Stimulated activated CD8-positive, alpha-beta memory T cell treated with anti-CD3 and anti-CD28 coated beads, Interleukin-7, amount 100 ng/mL, for 48 hours (primary cell): ENCODE data around the gene FRMD1.

Experiments
- DNase-seq, 2 donors: peaks; one replicate each; pipeline ENCODE4 v3.0.0-alpha.2; 2020; ENCODE audit warnings: low read depth in 1 of 2; ENCODE audit errors: extremely low read depth in 1 of 2

The FRMD1 gene

DNA sequence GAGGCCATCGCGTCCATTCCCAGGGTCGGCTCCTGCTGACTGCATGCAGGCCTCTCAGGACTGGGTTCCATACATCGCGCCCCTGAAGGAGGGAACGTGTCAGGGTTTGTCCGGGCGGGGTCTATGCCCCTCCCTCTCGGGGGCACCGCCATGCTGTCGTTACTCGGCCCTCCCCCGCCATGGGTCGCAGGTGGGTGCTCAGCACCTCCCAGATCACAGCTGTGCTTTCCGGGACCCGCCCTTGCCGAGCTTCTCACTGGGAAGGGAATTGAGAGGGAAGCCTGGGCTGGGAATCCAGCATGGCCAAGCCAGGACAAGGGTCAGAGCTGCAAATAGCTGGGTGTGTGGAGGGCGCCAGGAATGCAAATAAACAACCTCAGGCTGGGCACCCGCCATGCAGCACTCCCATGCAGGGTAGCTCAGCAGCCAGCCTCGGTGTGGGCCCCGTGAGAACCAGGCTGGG, at the start of gene FRMD1:
FRMD1 (minus strand) TSS at position 270 of the 463 bp plus-strand sequence; CDS start at position 152, 118 bp downstream.
- DNase-seq, result no peak

- no peak for DNase-seq
Observed at GRCh38 chr6:168128006-168128630, 49.1 kb upstream of the FRMD1 start.

- DNase-seq, result no peak
Observed at GRCh38 chr6:168127384-168127868, 48.4 kb upstream of the FRMD1 start.

GRCh38 chr6:168126566-168127383, 47.8 kb upstream of the FRMD1 start:
- no peak for DNase-seq

- no peak for DNase-seq
Observed at GRCh38 chr6:168125429-168126001, 46.5 kb upstream of the FRMD1 start.

- no peak for DNase-seq
Observed at GRCh38 chr6:168124921-168125320, 45.9 kb upstream of the FRMD1 start.

DNA sequence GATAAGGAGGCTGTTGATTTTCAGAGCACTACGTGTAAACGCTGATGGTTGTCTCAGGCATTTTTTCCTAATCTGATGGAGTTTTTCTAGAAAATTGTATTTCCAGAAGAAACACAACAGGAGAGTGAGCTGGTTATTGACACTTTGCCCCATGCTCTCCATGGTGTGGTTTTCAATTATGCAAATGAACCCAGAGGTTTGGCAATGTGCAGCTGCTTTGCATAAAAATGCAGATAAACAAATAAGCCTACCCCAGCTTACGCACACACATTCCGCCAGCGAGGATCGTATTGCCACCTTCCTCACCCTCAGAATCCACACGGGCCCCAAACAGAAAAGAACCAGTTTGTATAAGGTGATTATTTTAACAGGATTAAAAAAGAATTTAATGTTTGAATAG, 45.1 kb upstream of the FRMD1 start:
- no peak for DNase-seq

DNA sequence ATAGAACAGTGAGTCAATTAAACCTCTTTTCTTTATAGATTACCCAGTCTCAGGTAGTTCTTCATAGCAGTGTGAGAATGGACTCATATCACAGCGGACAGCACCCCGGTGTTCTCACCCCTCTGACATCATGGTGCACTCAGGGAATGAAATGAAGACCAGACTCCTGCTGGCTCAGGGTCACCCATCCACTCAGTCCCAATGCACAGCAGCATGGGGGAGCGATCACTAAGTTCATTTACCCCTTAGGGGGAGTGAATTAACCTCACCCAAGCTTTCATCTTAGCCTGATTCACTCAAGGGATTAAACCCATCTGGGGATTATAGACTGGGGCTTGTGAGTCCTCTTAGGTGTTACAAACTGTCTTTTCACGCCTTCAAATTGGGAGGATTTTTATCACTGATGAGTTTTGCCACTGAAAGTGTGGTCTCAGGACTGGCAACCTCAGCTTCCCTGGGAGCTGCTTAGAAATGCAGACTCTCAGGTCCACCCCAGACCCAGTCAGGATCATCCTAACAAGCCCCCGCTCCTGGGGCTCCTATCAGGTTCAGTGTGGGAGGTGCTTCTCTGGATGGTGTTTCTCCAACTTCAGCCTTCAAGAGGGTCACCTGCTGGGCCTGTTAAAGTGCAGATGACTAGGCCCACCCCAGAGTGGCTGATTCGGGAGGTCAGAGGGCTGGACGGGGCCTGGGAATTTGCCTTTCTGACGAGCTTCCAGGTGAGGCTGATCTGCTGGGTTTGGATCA, 44.3 kb upstream of the FRMD1 start:
- no peak for DNase-seq

DNA sequence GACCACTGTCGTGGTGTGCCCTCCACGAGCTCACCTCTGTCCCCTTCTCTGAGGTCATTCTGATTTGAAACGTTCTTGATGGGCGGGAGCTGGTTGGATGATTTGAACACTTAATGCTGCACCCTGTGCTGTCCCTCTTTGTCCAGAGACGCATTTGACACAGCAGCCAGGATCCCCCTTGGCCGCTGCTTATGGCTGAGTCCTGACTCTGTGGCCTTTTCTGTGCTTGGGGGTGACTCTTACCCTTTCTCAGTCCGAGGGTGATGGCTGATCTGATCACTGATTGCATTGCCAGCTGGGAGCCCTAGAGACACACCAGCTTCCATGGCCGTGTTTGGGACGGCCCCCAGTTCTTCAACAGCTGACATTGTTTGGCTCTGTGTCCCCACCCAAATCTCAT, 43.5 kb upstream of the FRMD1 start:
- DNase-seq, result no peak

GRCh38 chr6:168122011-168122410, 43.0 kb upstream of the FRMD1 start:
- DNase-seq, result no peak

DNA sequence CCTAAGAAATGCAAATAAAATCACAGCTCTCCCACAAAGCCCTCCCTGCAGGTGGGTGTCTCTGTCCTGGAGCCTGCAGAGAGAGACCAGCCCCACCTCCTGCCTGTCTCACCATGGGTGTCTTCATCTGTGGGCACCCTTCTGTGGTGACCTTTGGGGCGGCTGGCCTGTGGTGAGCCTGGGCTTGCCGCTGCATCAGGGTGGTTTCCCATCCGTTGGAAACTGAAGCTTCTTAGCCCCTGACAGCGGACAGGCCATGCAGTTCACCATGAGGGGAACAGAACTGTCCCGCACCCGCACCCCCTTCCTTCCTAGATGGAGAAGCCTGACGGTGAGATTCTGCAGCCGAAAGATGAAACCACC, 42.3 kb upstream of the FRMD1 start:
- DNase-seq, result no peak

DNA sequence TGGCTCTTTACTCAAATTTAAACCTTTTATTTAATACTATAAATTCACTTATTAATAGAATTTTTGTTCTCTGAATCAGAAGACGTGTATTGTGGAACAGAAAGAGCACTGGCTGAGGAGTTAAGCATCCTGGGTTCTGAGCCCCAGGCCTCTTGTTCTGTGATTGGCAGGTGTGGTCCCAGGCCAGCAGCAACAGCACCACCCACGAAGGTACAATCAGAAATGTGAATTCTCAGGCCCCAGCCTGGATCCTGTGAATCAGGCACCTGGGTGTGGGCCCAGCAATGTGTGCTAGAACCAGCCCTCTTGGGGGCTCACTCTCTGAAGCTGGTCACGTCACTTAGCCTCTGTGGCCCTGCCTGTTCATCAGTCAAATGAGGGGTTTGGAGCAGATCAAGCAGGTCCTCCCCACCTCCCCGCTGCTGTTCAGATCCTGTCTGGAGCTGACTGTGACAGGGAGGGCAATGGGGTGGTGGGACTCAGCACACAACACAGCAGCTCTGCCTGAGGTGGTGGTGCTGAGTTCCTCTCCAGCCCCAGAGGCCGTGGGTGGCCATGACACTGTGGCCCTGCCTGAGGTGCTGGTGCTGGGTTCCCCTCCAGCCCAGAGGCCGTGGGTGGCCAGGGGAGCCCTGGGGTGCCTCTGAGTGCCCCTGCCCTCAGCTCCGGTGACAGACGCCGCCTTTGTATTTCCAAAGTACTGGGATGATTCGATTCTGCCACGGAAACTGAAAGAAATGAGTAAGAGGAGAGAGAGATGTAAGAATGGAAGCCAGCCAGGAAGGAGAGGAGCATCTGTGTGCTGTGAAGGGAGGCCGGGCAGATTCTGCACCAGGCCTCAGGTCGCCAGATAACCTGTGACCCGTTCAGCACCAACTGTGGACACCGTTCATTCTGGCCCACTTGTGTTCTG, 41.6 kb upstream of the FRMD1 start:
- DNase-seq, result peak in 1 of 2 donors; percentile 15

DNA sequence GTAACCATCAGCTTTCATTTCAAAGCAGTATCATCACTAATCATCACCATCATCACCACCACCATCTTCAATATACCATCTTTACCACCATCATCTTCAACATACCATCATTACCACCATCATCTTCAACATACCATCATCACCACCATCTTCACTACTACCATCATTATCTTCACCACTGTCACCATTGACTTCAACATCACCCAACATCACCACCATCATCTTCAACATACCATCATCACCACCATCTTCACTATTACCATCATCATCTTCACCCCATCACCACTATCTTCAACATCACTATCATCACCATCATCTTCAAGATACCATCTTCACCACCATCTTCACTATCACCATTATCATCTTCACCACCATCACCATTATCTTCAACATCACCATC, 40.5 kb upstream of the FRMD1 start:
- no peak for DNase-seq

DNA sequence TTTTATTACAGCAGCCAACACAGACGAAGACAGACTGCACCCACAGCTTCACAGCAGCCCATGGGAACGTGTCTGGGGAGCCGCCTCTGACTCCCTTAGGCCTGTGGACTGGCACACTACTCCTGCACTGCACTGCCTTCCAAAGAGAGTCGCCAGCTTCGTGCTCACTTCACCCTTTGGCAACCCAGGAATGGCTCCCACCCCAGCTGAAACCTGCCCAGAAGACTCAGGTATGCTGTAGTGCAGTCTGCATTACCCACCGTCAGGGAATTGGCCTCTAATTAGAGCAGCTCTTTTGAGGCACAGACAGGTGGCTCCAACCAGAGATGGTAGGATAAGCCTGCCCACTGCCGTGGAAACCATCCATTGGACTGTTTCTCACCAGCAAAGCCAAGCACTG, 39.9 kb upstream of the FRMD1 start:
- DNase-seq, result no peak

DNA sequence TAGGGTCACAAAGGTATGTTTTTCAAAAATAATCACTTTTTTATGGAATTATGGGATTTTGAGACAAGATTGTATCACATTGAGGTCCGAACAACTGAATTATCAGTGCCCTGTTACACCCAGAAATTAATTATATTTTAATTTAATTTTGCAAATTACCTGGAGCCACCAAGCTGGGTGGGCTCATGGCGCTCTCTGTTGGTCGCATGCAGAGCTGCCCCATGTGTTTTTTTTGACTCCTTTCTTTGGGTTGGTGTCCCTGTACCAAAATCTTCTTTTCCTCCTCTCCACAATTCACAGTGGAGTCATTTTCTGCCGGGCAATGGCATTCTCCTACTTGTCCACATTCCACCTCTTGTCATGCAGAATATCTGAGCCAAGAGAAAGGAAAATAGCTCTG, 38.9 kb upstream of the FRMD1 start:
- no peak for DNase-seq

DNA sequence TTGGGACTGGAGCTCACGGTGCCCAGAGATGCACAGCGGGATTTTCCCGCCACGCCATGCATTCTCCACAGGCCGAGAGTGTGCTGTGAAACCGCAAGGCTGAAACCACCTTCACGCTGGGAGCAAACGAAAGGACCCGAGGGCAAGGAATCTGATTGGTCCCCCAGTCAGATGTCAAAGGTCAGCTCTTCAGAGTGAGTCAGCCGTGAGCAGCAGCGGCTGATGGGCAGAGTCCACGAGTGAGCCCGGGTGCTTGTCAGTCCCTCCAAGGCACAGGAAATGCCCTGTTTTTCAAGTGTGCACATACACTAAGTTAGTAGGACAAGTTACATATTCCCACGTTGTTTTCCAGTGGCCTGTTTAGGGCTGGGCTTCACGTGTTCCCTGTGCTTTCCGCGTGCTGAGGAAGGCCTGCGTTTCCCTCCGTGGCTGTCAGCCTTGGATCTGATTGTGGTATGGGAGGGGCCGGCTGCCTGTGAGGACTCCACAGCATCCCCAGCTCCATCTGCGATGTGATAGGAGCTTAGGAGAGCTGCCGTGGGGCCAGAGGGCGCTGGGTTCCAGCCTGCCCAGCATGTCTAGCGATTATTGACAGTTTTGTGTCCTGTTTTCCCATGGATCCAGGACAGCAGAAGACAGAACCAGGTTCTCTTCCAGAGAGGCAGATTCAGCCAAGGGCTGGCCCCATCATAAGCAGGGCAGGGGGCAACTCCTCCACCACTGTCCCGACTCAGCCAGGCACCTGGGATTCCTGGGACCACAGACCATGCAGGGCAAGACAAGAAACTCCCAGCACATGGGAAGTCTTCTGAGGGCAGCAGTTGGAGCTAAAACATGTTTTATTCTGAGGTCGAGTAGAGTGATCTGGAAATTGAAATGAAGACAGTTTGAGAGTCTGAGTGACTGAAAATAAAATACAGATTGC, 38.2 kb upstream of the FRMD1 start:
- DNase-seq, result no peak

DNA sequence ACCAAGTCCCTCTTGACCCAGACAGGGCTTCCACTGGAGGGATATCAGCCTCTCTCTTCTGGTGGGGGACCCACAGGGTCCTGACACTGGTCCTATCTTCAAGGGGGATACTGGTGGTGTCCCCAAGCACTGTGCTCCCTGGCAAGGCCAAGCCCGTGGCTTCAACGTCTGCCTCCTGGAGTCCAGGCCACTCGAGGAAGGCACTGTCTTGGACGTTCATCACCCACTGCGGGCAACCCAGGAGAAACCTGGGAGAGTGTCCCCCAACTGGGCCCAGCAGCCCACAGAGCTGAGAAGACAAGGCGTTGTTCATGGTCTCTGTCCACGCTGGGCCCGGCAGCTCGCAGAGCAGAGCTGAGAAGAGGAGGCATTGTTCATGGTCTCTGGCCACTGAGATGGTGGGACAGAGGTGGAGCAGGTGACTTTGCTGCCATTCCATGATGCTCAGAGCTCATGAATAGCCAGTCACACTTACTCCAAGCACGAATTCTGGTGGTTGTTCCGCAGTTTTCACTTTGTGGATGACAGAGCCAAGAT, 37.5 kb upstream of the FRMD1 start:
- no peak for DNase-seq

DNA sequence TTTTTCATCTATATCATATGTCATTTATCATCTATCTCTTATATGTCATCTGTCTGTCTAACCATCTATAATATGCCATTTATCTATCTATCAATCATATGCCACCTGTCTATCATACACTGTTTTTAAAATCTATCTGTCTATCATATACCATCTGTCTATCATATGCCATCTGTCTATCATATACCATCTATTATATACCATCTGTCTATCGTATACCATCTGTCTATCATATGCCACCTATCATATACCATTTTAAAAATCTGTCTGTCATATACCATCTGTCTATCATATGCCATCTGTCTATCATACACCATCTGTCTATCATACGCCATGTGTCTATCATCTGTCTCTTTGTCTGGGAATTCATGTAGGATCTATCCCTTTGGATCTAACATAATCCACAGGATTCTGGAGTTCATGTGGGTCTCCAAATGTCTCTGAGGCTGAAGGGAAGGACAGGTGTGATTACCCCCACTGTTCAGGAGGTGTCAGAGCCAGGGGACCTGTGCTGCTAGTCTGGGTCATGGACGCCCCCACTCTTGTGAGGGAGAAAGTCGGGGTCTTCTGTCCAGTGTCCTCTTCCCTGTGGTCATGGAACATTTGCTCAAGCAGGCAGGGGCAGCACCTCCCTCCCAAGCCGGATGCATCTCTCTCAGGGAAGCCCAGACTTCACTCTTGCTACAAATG, 36.9 kb upstream of the FRMD1 start:
- DNase-seq, result no peak
